Mucosa of descending colon (tissue), 3 donors: Measurements from ENCODE around the gene LRP5. TPM values are rescaled to one million over a fixed set of nuclear protein-coding genes. Genes with fewer than 3 reads are reported as not detected.

Source experiments
- ATAC-seq: fragments of 200-7000 bp; cut with Tn5 transposase; one replicate; pipeline ENCODE4 v1.9.1; 2020; ENCODE audit warnings: mild to moderate bottlenecking, moderate library complexity
- DNase-seq, 3 donors: peaks; one replicate each; pipeline ENCODE4 v3.0.0-alpha.2; 2020
- H3K36me3 ChIP-seq: fragments of 200-600 bp; one replicate; pipeline ENCODE4 v1.8.0; 2021; ENCODE audit warnings: low read depth, mild to moderate bottlenecking
- H3K4me1 ChIP-seq: fragments of 200-600 bp; one replicate; pipeline ENCODE4 v1.8.0; 2021; ENCODE audit warnings: low read depth, mild to moderate bottlenecking
- H3K4me3 ChIP-seq: fragments of 200-600 bp; one replicate; pipeline ENCODE4 v1.8.0; 2021; ENCODE audit warnings: mild to moderate bottlenecking
- H3K9me3 ChIP-seq: fragments of 200-600 bp; one replicate; pipeline ENCODE4 v1.8.0; 2021; ENCODE audit warnings: mild to moderate bottlenecking
- CTCF ChIP-seq: fragments of 200-600 bp; IDR thresholded peaks from one replicate; pipeline ENCODE4 v1.8.0; 2022; ENCODE audit warnings: antibody characterized with exemption, mild to moderate bottlenecking
- intact Hi-C, 2 donors: fragments of 100-400 bp; cut with DNase I in 1 of 2; cut with micrococcal nuclease in 1 of 2; formaldehyde crosslinking; loops; one replicate each; pipeline versions ENCODE4 v1.11.0 to v1.11.1; 2022; cut with DNase I, micrococcal nuclease
- total RNA-seq, 3 donors: library from RNA; stranded (reverse); fragmentation: NEBNext Ultra II Directional in 2 of 3; extraction: Animal tissue kit (Norgen Biotek cat#: 25700) in 2 of 3; gene quantifications; one replicate each; pipeline versions ENCODE4 v1.2.1 to v1.2.4, GENCODE V29; 2021 to 2023
- donor health status: DM: no; HTN: no; CAD: no; lungs with moderate emphysema.
- donor health status: DM: no; HTN: no; CAD: no.
- donor health status: DM: no; HTN: yes; CAD: no.

The LRP5 gene
- total RNA-seq, 3 donors from 2014 or later = 83.7 to 113 (median 103) TPM

- ATAC-seq (no peak), DNase-seq (no peak)
- intact Hi-C loops = no loop called here
- no peaks in the 10 kb centered on the region for H3K36me3 ChIP-seq
- TF ChIP-seq CTCF = no peak
- H3K9me3 ChIP-seq = no peaks in the 10 kb centered on the region
- no peak overlapping the region for H3K4me3 ChIP-seq
- H3K4me1 ChIP-seq = peaks cover 38% of the 10 kb centered on the region
Measured at GRCh38 chr11:68403831-68404230, 91.4 kb downstream of the LRP5 start.

- no peaks in the 10 kb centered on the region for H3K36me3 ChIP-seq
Measured at GRCh38 chr11:68406324-68407313, 94.2 kb downstream of the LRP5 start.

GRCh38 chr11:68408512-68408911, 96.1 kb downstream of the LRP5 start:
- Histone ChIP-seq H3K36me3 (no peaks in the 10 kb centered on the region), H3K9me3 (no peaks in the 10 kb centered on the region), H3K4me3 (no peak overlapping the region), H3K4me1 (peaks cover 21% of the 10 kb centered on the region)
- DNase-seq = no peak
- no peak for TF ChIP-seq CTCF
- no peak for ATAC-seq
- intact Hi-C loops = no loop called here

More at GRCh38 chr11:68406324-68407313, 94.2 kb downstream of the LRP5 start:
- no peak for TF ChIP-seq CTCF
- Histone ChIP-seq H3K9me3 (no peaks in the 10 kb centered on the region), H3K4me3 (no peak overlapping the region), H3K4me1 (peaks cover 15% of the 10 kb centered on the region)
- intact Hi-C loops = no loop called here
- DNase-seq (peak in 2 of 3 donors; percentile 67 to 72), ATAC-seq (peak; percentile 67)

- Histone ChIP-seq H3K4me3 (no peak overlapping the region), H3K4me1 (peaks cover 21% of the 10 kb centered on the region), H3K9me3 (no peaks in the 10 kb centered on the region), H3K36me3 (no peaks in the 10 kb centered on the region)
- DNase-seq = no peak
- intact Hi-C loops = no loop called here
- no peak for ATAC-seq
- no peak for TF ChIP-seq CTCF
Measured at GRCh38 chr11:68409748-68410344, 97.5 kb downstream of the LRP5 start.

- TF ChIP-seq CTCF = no peak
- Histone ChIP-seq H3K4me3 (no peak overlapping the region), H3K4me1 (peaks cover 11% of the 10 kb centered on the region), H3K9me3 (no peaks in the 10 kb centered on the region), H3K36me3 (no peaks in the 10 kb centered on the region)
- intact Hi-C loops = no loop called here
- ATAC-seq (peak; percentile 92), DNase-seq (peak; percentile 86 to 93 (median 91))
Measured at GRCh38 chr11:68411501-68411991, 99.2 kb downstream of the LRP5 start.
